Measurements from ENCODE around the gene INCA1. TPM values are rescaled to one million over a fixed set of nuclear protein-coding genes. Genes with fewer than 3 reads are reported as not detected.

Gene INCA1
- total and polyA plus RNA-seq, 2 of the 13 experiments (the other 11 are each of a cell fraction or from before 2014, with no cell fraction given): 0.93 to 2.6 TPM

DNA sequence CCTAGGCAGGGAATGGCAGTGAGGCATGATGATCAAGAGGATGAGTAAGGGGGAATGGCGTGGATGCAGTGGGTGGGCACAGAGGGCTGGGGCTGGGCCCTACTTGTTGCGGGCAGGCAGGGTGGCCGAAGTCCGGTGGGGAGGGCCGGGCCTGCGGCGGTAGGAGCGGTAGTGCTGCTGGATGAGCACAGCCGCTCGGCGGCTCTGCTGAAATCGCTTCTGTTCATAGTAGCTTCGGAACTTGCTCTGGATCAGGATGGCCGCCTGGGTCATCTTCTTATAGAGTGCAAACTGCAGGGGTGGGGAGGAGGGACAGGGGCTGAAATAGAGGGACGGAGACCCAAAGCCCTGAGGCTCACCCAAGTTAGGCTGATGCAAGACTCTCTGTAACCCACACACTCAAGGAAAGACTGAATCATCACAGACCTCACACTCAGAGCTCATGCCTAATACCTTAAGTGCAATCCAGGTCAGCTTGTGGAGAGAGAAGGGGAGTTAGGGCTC lies 28.2 kb downstream of the INCA1 start (continued):
- no peak for TF ChIP-seq ZNF136 (CRISPR knock-in tag; IDR thresholded peaks at IDR 0.05; ENCODE audit: low read depth)
- TF ChIP-seq, protein P1, sequence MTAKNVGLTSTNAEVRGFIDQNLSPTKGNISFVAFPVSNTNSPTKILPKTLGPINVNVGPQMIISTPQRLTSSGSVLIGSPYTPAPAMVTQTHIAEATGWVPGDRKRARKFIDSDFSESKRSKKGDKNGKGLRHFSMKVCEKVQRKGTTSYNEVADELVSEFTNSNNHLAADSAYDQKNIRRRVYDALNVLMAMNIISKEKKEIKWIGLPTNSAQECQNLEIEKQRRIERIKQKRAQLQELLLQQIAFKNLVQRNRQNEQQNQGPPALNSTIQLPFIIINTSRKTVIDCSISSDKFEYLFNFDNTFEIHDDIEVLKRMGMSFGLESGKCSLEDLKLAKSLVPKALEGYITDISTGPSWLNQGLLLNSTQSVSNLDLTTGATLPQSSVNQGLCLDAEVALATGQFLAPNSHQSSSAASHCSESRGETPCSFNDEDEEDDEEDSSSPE (CRISPR knock-in tag; IDR thresholded peaks at IDR 0.05): 0 out of 2 replicates have a peak, but pooled peaks have one; percentile 9
- TF ChIP-seq MAFK (conservative IDR thresholded peaks at IDR 0.05 in 1 of 2, IDR thresholded peaks at IDR 0.05 in 1 of 2; ENCODE audit: low read length in 2 of 2): no peak
- TF ChIP-seq, protein P2, sequence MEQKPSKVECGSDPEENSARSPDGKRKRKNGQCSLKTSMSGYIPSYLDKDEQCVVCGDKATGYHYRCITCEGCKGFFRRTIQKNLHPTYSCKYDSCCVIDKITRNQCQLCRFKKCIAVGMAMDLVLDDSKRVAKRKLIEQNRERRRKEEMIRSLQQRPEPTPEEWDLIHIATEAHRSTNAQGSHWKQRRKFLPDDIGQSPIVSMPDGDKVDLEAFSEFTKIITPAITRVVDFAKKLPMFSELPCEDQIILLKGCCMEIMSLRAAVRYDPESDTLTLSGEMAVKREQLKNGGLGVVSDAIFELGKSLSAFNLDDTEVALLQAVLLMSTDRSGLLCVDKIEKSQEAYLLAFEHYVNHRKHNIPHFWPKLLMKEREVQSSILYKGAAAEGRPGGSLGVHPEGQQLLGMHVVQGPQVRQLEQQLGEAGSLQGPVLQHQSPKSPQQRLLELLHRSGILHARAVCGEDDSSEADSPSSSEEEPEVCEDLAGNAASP (CRISPR knock-in tag; IDR thresholded peaks at IDR 0.05; ENCODE audit: borderline replicate concordance): no peak
- TF ChIP-seq HOXA7 (CRISPR knock-in tag; IDR thresholded peaks at IDR 0.05): no peak
- TF ChIP-seq, protein P3, sequence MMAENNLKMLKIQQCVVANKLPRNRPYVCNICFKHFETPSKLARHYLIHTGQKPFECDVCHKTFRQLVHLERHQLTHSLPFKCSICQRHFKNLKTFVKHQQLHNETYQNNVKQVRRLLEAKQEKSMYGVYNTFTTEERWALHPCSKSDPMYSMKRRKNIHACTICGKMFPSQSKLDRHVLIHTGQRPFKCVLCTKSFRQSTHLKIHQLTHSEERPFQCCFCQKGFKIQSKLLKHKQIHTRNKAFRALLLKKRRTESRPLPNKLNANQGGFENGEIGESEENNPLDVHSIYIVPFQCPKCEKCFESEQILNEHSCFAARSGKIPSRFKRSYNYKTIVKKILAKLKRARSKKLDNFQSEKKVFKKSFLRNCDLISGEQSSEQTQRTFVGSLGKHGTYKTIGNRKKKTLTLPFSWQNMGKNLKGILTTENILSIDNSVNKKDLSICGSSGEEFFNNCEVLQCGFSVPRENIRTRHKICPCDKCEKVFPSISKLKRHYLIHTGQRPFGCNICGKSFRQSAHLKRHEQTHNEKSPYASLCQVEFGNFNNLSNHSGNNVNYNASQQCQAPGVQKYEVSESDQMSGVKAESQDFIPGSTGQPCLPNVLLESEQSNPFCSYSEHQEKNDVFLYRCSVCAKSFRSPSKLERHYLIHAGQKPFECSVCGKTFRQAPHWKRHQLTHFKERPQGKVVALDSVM (CRISPR knock-in tag; IDR thresholded peaks at IDR 0.05): 0 out of 2 replicates have a peak, but pooled peaks have one; percentile 10
- no peak for TF ChIP-seq NFE2L1 (CRISPR knock-in tag; IDR thresholded peaks at IDR 0.05; ENCODE audit: borderline replicate concordance)
- no peak for TF ChIP-seq ZNF326 (CRISPR knock-in tag; IDR thresholded peaks at IDR 0.05; ENCODE audit: borderline replicate concordance)
- TF ChIP-seq THYN1 (CRISPR knock-in tag; IDR thresholded peaks at IDR 0.05; ENCODE audit: borderline replicate concordance, low read depth): no peak
- no peak for TF ChIP-seq LCORL (IDR thresholded peaks at IDR 0.05)
- no peak for TF ChIP-seq LCORL (CRISPR knock-in tag; IDR thresholded peaks at IDR 0.05)
- TF ChIP-seq, protein P4, sequence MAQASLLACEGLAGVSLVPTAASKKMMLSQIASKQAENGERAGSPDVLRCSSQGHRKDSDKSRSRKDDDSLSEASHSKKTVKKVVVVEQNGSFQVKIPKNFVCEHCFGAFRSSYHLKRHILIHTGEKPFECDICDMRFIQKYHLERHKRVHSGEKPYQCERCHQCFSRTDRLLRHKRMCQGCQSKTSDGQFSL (CRISPR knock-in tag; IDR thresholded peaks at IDR 0.05): no peak
- TF ChIP-seq, protein P5, sequence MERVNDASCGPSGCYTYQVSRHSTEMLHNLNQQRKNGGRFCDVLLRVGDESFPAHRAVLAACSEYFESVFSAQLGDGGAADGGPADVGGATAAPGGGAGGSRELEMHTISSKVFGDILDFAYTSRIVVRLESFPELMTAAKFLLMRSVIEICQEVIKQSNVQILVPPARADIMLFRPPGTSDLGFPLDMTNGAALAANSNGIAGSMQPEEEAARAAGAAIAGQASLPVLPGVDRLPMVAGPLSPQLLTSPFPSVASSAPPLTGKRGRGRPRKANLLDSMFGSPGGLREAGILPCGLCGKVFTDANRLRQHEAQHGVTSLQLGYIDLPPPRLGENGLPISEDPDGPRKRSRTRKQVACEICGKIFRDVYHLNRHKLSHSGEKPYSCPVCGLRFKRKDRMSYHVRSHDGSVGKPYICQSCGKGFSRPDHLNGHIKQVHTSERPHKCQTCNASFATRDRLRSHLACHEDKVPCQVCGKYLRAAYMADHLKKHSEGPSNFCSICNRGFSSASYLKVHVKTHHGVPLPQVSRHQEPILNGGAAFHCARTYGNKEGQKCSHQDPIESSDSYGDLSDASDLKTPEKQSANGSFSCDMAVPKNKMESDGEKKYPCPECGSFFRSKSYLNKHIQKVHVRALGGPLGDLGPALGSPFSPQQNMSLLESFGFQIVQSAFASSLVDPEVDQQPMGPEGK (CRISPR knock-in tag; IDR thresholded peaks at IDR 0.05): peak; percentile 39; the same call in 1 of the 2 replicates
- TF ChIP-seq, protein P6, sequence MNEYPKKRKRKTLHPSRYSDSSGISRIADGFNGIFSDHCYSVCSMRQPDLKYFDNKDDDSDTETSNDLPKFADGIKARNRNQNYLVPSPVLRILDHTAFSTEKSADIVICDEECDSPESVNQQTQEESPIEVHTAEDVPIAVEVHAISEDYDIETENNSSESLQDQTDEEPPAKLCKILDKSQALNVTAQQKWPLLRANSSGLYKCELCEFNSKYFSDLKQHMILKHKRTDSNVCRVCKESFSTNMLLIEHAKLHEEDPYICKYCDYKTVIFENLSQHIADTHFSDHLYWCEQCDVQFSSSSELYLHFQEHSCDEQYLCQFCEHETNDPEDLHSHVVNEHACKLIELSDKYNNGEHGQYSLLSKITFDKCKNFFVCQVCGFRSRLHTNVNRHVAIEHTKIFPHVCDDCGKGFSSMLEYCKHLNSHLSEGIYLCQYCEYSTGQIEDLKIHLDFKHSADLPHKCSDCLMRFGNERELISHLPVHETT (CRISPR knock-in tag; conservative IDR thresholded peaks at IDR 0.05): no peak
- no peak for TF ChIP-seq ATRX (CRISPR knock-in tag; IDR thresholded peaks at IDR 0.05; ENCODE audit: borderline replicate concordance)
- TF ChIP-seq SAP130 (CRISPR knock-in tag; IDR thresholded peaks at IDR 0.05; ENCODE audit: low read depth): peak; percentile 56
- no peak for TF ChIP-seq NCOA2 (CRISPR knock-in tag; IDR thresholded peaks at IDR 0.05)
- 0 out of 2 replicates have a peak, but pooled peaks have one; percentile 11 for TF ChIP-seq ZNF556 (CRISPR knock-in tag; IDR thresholded peaks at IDR 0.05; ENCODE audit: borderline replicate concordance)
- TF ChIP-seq KDM6A (CRISPR knock-in tag; IDR thresholded peaks at IDR 0.05; ENCODE audit: low read depth): no peak

All from HepG2 (cell line).